Small intestine (tissue), 7 donors: ENCODE results near the gene GRIA4. TPM values are rescaled to one million over a fixed set of nuclear protein-coding genes. Genes with fewer than 3 reads are reported as not detected.
A peak's percentile ranks its signal among the peaks of the same experiment; 100 is the strongest.

Experiments
- DNase-seq, 2 donors: peaks; one replicate each; pipeline versions ENCODE4 v3.0.0 to v3.0.0-alpha.2; 2013
- FAIRE-seq: peaks from 2 replicates; lab custom pipeline; 2012; peaks lifted over from hg19 to GRCh38; lab: Jason Lieb, UNC
- H3K27ac ChIP-seq, 3 donors: one replicate each; pipeline ENCODE4 v1.5.1; 2013; ENCODE audit warnings: low read length in 2 of 3, mild to moderate bottlenecking in 2 of 3, control low read depth in 1 of 3, inconsistent platforms in 1 of 3, low read depth in 1 of 3, moderate library complexity in 1 of 3
- H3K27me3 ChIP-seq, 3 donors: one replicate each; pipeline ENCODE4 v1.6.1; 2013; ENCODE audit warnings: low read length in 3 of 3, inconsistent platforms in 1 of 3; ENCODE audit not compliant: control insufficient read depth in 3 of 3, insufficient read depth in 3 of 3
- H3K36me3 ChIP-seq, 3 donors: one replicate each; pipeline ENCODE4 v1.6.1; 2013; ENCODE audit warnings: low read length in 3 of 3, inconsistent platforms in 1 of 3, low read depth in 1 of 3, mild to moderate bottlenecking in 1 of 3, moderate library complexity in 1 of 3; ENCODE audit not compliant: control insufficient read depth in 3 of 3, insufficient read depth in 2 of 3
- H3K4me1 ChIP-seq, 3 donors: one replicate each; pipeline ENCODE4 v1.6.1; 2013; ENCODE audit warnings: low read length in 2 of 3, inconsistent platforms in 1 of 3, low read depth in 1 of 3, mild to moderate bottlenecking in 1 of 3, moderate library complexity in 1 of 3; ENCODE audit not compliant: control insufficient read depth in 3 of 3, insufficient read depth in 2 of 3
- H3K4me3 ChIP-seq, 3 donors: one replicate each; pipeline ENCODE4 v1.5.1; 2013; ENCODE audit warnings: low read length in 3 of 3, control low read depth in 1 of 3, inconsistent platforms in 1 of 3, low read depth in 1 of 3, mild to moderate bottlenecking in 1 of 3, moderate library complexity in 1 of 3
- H3K9me3 ChIP-seq, 2 donors: one replicate each; pipeline ENCODE4 v1.6.1; 2013; ENCODE audit warnings: low read depth in 1 of 2, low read length in 1 of 2; ENCODE audit not compliant: control insufficient read depth in 2 of 2, insufficient read depth in 1 of 2
- whole genome bisulfite sequencing, 3 donors: extraction: QIAGEN DNeasy Blood & Tissue Kit; methylation state at CpG; one replicate each; pipeline ENCODE4 v1.1.7; 2013; 5-methylcytosine and 5-hydroxymethylcytosine counted together
- polyA plus RNA-seq, 4 donors: library from polyadenylated mRNA; stranded (reverse) in 3 of 4; unstranded in 1 of 4; fragments of 200-250 nt in 3 of 4; fragments of 120-200 nt in 1 of 4; gene quantifications; one replicate each; pipeline versions ENCODE4 v1.2.1 to v1.2.3, GENCODE V29; 2013
- donor health status: healthy with polysubstance abuse.
- donor health status: control.
- donor health status: control.
- donor health status: Bipolar disorder and iron deficiency.
- donor health status: healthy.

Gene GRIA4
- polyA plus RNA-seq, 4 donors: 0.34 to 22.9 TPM; not detected in 2

DNA sequence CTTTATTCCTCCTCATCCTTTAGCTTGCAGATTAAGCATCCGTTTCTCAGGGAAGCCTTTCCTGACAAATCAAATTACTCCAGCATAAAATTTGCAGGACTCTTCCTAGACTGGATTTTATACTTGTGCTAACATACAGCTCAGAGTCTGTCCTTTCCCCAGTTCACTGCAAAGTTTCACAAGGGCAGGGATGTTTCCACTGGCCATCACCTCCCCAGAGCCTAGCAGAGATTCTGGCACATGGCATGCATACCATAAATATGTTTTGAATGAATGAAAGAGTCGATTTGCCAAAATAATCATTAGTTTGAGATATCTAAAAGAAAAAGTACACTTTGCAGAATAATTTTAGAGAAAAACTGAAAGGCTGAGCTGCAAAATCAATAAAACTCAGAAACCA, 401.6 kb downstream of the GRIA4 start:
- Histone ChIP-seq H3K36me3 (peaks cover 8 to 12% (median 10%) of the 10 kb centered on the region in 3 donors), H3K4me1 (peaks cover 0 to 3% (median 0%) of the 10 kb centered on the region in 3 donors), H3K27ac (no peak overlapping the region), H3K4me3 (no peak overlapping the region), H3K27me3 (no peaks in the 10 kb centered on the region), H3K9me3 (peaks cover 0 to 4% of the 10 kb centered on the region in 2 donors)
- no peak for DNase-seq
- WGBS, 3 donors: 79 to 86% (median 82%) methylated on average over 2 of the region's 2 CpGs
- FAIRE-seq: no peak

DNA sequence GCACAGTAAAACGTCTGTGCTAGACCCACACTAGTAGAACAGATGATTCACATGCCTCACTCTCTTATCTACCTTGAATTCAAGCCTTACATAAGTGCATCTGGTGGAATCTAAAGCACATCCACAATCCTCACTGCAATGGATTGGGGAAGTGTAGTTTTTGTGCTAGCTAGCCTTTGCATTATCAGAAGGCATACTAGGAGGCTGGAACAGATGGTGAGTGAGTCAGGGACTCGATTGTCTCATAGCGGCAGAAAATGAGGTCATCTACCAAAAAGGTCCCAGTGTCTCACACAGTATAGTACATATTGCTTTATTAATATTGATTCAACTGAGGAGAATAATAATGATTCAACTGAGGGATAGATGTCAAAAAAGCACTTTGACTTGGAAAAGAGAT, 402.9 kb downstream of the GRIA4 start:
- peaks cover 0 to 3% (median 0%) of the 10 kb centered on the region in 3 donors for H3K4me1 ChIP-seq
- WGBS, 3 donors: 79 to 87% (median 81%) methylated on average over 3 of the region's 3 CpGs
- H3K36me3 ChIP-seq: peaks cover 5 to 9% (median 7%) of the 10 kb centered on the region in 3 donors
- H3K27me3 ChIP-seq: no peaks in the 10 kb centered on the region
- H3K4me3 ChIP-seq: no peak overlapping the region
- DNase-seq (no peak), FAIRE-seq (no peak)
- no peak overlapping the region for H3K27ac ChIP-seq
- H3K9me3 ChIP-seq: peaks cover 0 to 4% of the 10 kb centered on the region in 2 donors

DNA sequence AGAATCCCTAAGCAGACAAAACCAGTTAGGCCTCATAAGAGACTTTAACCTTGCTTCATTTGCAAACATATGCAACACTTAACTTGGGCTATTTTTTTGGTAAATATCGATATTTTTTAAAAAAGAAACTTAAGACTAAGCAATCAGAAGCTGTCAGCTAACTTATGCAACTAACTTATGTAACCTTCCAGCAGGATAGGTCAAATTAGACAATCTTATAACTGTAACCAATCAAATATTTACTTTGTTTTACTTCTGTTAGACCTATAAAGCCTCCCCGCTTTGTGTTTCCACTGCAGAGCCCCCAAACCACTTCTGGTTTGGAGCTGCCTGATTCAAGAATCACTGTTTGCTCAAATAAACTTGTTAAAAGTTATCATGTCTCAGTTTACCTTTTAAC, 404.2 kb downstream of the GRIA4 start:
- no peak for DNase-seq
- no peak for FAIRE-seq
- H3K4me3 ChIP-seq: no peak overlapping the region
- WGBS, 3 donors: 83 to 94% (median 87%) methylated on average over 2 of the region's 2 CpGs
- H3K4me1 ChIP-seq: peaks cover 0 to 3% (median 0%) of the 10 kb centered on the region in 3 donors
- H3K9me3 ChIP-seq: peaks cover 0 to 4% of the 10 kb centered on the region in 2 donors
- H3K27ac ChIP-seq: no peak overlapping the region
- H3K27me3 ChIP-seq: no peaks in the 10 kb centered on the region
- H3K36me3 ChIP-seq: peaks cover 5 to 7% (median 6%) of the 10 kb centered on the region in 3 donors

DNA sequence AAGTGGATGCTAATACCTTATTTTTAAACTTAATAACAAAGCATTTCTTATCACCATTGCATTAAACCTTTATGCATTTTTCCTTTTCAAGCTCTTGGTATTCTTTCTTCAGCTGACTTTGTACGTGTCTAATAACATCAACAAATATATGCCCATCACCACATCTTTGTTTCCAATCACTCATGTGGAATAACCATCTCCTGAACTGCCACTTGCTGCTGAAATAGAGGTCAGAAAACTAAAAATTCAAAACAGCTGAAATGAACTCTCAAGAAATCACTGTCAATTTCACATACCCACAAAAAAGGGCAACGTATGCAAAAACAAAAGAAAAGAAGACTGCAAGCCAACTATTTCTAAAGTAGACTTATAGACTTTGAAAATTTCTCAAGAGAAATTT, 404.7 kb downstream of the GRIA4 start:
- Histone ChIP-seq H3K9me3 (peaks cover 0 to under 1% of the 10 kb centered on the region in 2 donors), H3K36me3 (peaks cover 4 to 5% (median 5%) of the 10 kb centered on the region in 3 donors), H3K4me3 (no peak overlapping the region), H3K27ac (no peak overlapping the region), H3K27me3 (no peaks in the 10 kb centered on the region), H3K4me1 (peaks cover 0 to 3% (median 0%) of the 10 kb centered on the region in 3 donors)
- WGBS, 3 donors: 81 to 89% (median 89%) methylated on average over 2 of the region's 2 CpGs
- DNase-seq (no peak), FAIRE-seq (no peak)

DNA sequence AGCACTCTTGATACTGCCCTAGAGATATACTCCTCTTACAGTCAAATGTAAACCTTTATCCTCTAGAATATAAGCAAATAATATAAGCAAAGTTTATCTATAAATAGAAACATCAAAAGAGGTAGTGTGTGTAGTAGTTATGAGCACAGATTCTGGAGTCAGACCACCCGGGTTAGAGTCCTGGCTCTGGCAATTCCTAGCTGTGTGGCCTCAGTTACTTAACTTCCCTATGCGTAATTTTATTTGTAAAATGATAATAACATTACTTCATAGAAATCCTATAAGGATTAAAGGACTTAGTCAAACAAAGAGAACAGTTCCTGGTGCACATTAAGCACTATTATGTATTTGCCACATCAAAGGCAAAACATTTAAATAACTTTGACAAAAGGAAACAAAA, 405.2 kb downstream of the GRIA4 start:
- WGBS, 3 donors: 67 to 90% (median 88%) methylated on average over 2 of the region's 2 CpGs
- FAIRE-seq: no peak

DNA sequence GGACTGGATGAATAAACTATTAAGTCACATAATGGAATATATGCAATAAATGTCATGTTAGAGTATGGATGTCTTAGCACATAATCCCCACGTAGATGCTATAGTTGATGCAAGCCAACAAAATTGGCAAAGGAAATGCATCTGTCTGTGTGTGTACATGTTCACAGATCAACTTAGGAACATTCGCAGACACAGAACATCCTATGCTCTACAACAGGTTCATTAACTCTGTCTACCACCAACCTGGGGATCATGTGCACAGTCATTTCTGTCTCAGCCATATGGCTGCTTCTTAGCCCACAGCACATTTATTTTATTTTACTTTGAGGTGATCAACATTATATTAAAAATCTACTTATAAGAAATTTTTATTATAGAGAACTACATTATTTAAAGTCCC, 407.2 kb downstream of the GRIA4 start:
- no peak for FAIRE-seq
- WGBS, 3 donors: 86 to 97% (median 93%) methylated on average over 2 of the region's 2 CpGs
- DNase-seq: no peak
- H3K27me3 ChIP-seq: no peaks in the 10 kb centered on the region
- no peak overlapping the region for H3K4me3 ChIP-seq
- H3K4me1 ChIP-seq: peaks cover 2 to 8% (median 8%) of the 10 kb centered on the region in 3 donors
- no peaks in the 10 kb centered on the region for H3K9me3 ChIP-seq
- peaks cover 0 to 3% (median 0%) of the 10 kb centered on the region in 3 donors for H3K36me3 ChIP-seq
- no peak overlapping the region for H3K27ac ChIP-seq

More for the DNA sequence above, 405.2 kb downstream of the GRIA4 start:
- H3K27ac ChIP-seq: no peak overlapping the region
- peaks cover 0 to 3% (median 2%) of the 10 kb centered on the region in 3 donors for H3K36me3 ChIP-seq
- no peaks in the 10 kb centered on the region for H3K27me3 ChIP-seq
- peaks cover 0 to 3% (median 0%) of the 10 kb centered on the region in 3 donors for H3K4me1 ChIP-seq
- H3K4me3 ChIP-seq: no peak overlapping the region
- no peaks in the 10 kb centered on the region for H3K9me3 ChIP-seq
- no peak for DNase-seq

DNA sequence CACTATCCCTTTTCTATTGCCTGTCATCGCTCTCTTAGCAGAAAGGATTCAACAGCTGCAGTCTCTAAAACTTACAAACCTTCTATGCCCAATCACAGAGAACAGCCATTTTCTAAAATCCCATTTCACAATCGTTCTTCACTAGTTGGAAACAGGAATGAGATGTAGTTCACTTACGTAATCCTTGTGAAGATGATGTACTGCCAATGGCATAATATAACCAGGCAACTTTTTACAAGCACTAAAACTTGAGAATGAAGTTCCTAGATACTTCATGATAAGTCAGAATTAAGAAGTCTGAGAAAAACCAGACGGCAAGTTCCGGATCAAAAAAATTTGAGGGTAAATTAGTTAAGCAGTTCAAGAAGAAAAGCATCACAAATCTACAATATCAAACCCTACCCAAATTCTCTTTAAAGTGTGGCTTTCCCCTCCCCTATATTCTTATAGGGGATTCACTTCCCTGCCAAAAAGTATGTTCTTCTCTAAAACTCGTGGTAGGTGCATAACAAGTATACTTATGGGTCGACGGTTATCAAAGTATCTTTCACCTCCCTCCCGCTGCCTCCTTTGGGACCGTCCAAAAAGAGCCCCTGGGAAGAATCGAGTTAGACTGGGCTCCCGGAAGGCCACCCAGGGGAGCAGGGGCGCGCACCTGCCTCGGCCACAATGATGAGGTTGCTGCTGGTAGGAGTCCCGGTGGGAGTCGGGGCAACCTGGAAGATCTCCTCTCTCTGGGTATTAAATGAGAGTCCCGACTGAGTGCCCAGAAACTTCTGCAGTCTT, 411.5 kb downstream of the GRIA4 start:
- H3K27me3 ChIP-seq: no peaks in the 10 kb centered on the region
- H3K4me3 ChIP-seq: peak overlapping the region; percentile 75 to 83 (median 79)
- peak overlapping the region in 2 of 3 donors; percentile 60 to 70 for H3K27ac ChIP-seq
- no peak for FAIRE-seq
- WGBS, 3 donors: 19 to 22% (median 21%) methylated on average over 18 of the region's 18 CpGs
- no peaks in the 10 kb centered on the region for H3K36me3 ChIP-seq
- peaks cover 2 to 8% (median 6%) of the 10 kb centered on the region in 3 donors for H3K4me1 ChIP-seq
- peak in 1 of 2 donors; percentile 25 for DNase-seq
- no peaks in the 10 kb centered on the region for H3K9me3 ChIP-seq

DNA sequence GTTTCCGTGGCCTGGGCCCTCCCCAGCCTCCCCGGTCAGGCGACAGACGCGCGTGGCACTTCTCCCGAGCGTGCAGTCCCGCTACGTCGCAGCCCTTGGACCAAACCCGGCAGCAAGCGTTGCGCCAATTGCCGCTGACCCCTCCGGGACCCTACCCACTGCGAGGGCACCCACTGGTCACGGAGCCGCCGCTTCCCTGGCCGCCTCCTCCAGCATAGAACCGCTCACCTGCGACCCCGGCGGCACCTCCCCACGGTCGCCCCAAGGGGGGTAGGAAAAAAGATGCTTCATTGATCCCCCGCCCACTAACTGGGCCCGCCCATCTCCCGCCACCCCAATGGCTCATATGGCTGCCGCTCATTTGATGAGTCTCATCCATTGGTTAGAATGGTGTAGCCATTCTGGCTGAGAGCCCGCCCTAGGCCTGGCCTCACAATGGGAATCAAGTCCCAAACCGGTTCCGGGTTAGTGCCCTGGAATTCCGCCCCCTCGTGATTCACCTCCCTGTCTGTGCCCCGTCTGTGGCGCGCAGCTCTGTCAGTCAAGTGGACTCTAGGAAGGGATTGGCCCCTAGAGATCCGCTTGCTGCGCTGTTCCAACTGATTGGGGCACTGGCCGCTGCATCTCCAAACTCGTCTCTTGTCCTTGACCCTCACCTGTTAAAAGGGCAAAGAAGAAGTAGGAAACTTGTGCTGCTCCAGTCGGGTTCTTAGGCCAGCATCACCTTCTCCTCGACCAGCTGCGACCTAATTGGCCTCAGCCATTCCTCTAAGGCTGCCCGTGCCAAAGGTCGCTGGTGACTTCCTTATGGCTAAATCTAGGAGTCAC, 412.3 kb downstream of the GRIA4 start, which contains the start of gene MSANTD4:
TSS of gene MSANTD4 (minus strand) at position 274 of the 828 bp plus-strand sequence. CDS start 11,323 bp downstream, outside the sequence.
- H3K27me3 ChIP-seq: no peaks in the 10 kb centered on the region
- H3K27ac ChIP-seq: peak within 1 kb of the TSS; percentile 38 to 81 (median 78)
- DNase-seq (peak; percentile 99 to 100), FAIRE-seq (peak; percentile 5)
- 0 to 2% (median 1%) methylated on average over 48 of the region's 48 CpGs for WGBS, 3 donors
- H3K4me1 ChIP-seq: peaks cover 2 to 8% (median 5%) of the 10 kb centered on the region in 3 donors
- H3K36me3 ChIP-seq: no peaks in the 10 kb centered on the region
- peak within 1 kb of the TSS; percentile 75 to 83 (median 79) for H3K4me3 ChIP-seq
- H3K9me3 ChIP-seq: no peaks in the 10 kb centered on the region
